ENCODE results near the gene SNX18. TPM values are rescaled to one million over a fixed set of nuclear protein-coding genes. Genes with fewer than 3 reads are reported as not detected.

SNX18 gene
- total and polyA plus RNA-seq, 2 of the 8 experiments (the other 6 are each of a cell fraction or from before 2014, with no cell fraction given) = 5.8 to 17.7 TPM

- Histone ChIP-seq H3K27me3 (replicated peaks in 1 of 4; ENCODE audit: control insufficient read depth in 3 of 4, extremely low read depth in 1 of 4, insufficient read depth in 3 of 4, low read length in 3 of 4) (no peaks in the 10 kb centered on the region), H3K9me3 (ENCODE audit: insufficient read depth in 2 of 2, low read depth in 1 of 2, low read length in 1 of 2) (0 out of 4 replicates have a peak, but pooled peaks cover 0 to 2% of the 10 kb centered on the region in 2 experiments), H3K23me2 (ENCODE audit: low read depth, low read length) (no peaks in the 10 kb centered on the region), H4K91ac (replicated peaks; ENCODE audit: insufficient read length, low read length) (no peak overlapping the region), H3K14ac (ENCODE audit: insufficient read length) (no peak overlapping the region), H3K4ac (replicated peaks; ENCODE audit: insufficient read length, low read depth, low read length) (no peak overlapping the region), H3K56ac (replicated peaks; ENCODE audit: insufficient read length, low read depth, low read length) (no peak overlapping the region), H3K9ac (replicated peaks in 1 of 4; ENCODE audit: extremely low read depth in 1 of 4, low read depth in 3 of 4, low read length in 3 of 4) (no peak overlapping the region), H2AK5ac (ENCODE audit: low read depth, low read length) (no peak overlapping the region), H4K5ac (ENCODE audit: insufficient read length, low read depth, low read length) (no peak overlapping the region), H3K79me1 (ENCODE audit: low read depth, low read length) (no peaks in the 10 kb centered on the region), H4K20me1 (replicated peaks in 1 of 2; ENCODE audit: control insufficient read depth in 1 of 2, insufficient read depth in 2 of 2, low read length in 2 of 2) (no peaks in the 10 kb centered on the region), H3K4me3 (ENCODE audit: extremely low read depth in 1 of 4, insufficient read depth in 2 of 4, low read depth in 3 of 4, low read length in 4 of 4) (no peak overlapping the region), H3K36me3 (ENCODE audit: control insufficient read depth in 2 of 4, insufficient read depth in 4 of 4, low read length in 3 of 4) (no peaks in the 10 kb centered on the region), H3K23ac (ENCODE audit: insufficient read length) (no peak overlapping the region), H3K79me2 (ENCODE audit: control insufficient read depth in 1 of 2, insufficient read depth in 2 of 2, low read length in 2 of 2) (no peaks in the 10 kb centered on the region), H2BK20ac (ENCODE audit: low read length) (no peak overlapping the region), H3K4me2 (ENCODE audit: insufficient read depth in 1 of 2, low read depth in 2 of 2, low read length in 2 of 2) (no peak overlapping the region), H2BK5ac (ENCODE audit: low read depth, low read length) (no peak overlapping the region), H3K4me1 (replicated peaks in 1 of 4; ENCODE audit: control insufficient read depth in 3 of 4, insufficient read depth in 4 of 4, low read length in 3 of 4) (no peaks in the 10 kb centered on the region; a peak in 1 of 7 replicates), H3K27ac (ENCODE audit: low read depth, low read length) (no peak overlapping the region), H2AFZ (ENCODE audit: low read length) (peak overlapping the region; percentile 58; the same call in 1 of the 2 replicates), H2BK120ac (replicated peaks; ENCODE audit: low read depth, low read length) (no peak overlapping the region), H2BK15ac (ENCODE audit: low read length) (no peak overlapping the region), H4K8ac (ENCODE audit: extremely low read depth, insufficient read depth, low read length) (no peak overlapping the region), H3K18ac (ENCODE audit: extremely low read depth, low read length) (no peak overlapping the region), H2BK12ac (ENCODE audit: low read depth, low read length) (no peak overlapping the region)
- 69% methylated on average over 3 of the region's 3 CpGs; no CpG with 5 or more reads in 1 of the 2 experiments for WGBS, 2 experiments (ENCODE audit: extremely low coverage in 1 of 2, insufficient coverage in 1 of 2, insufficient read length in 1 of 2, insufficient replicate concordance in 2 of 2, low coverage in 1 of 2, low lambda C conversion rate in 2 of 2, missing lambda C conversion rate in 1 of 2)
- no peak for DNase-seq (ENCODE audit: low read depth in 1 of 2, low spot score in 2 of 2)
- POLR2A ChIA-PET (ENCODE audit: partially characterized antibody) = no interaction called here
- FAIRE-seq = no peak
- no peak for TF ChIP-seq POLR2A (IDR thresholded peaks at IDR 0.05; ENCODE audit: control extremely low read depth in 1 of 2, low read depth in 2 of 2, low read length in 2 of 2)
- no peak for TF ChIP-seq RNF2 (IDR thresholded peaks at IDR 0.05; ENCODE audit: borderline replicate concordance, low read depth, low read length, missing control alignments, poor library complexity, severe bottlenecking)
- TF ChIP-seq SRF (IDR thresholded peaks at IDR 0.05; ENCODE audit: low read depth, low read length) = no peak
- TF ChIP-seq TAF1 (IDR thresholded peaks at IDR 0.05; ENCODE audit: low read depth, low read length) = no peak
- TF ChIP-seq TEAD4 (IDR thresholded peaks at IDR 0.05; ENCODE audit: low read depth, low read length) = no peak
- no peak for TF ChIP-seq PHF8 (conservative IDR thresholded peaks at IDR 0.05; ENCODE audit: low read depth, low read length)
- no peak for TF ChIP-seq KDM5A (IDR thresholded peaks at IDR 0.05; ENCODE audit: low read length)
- no peak for TF ChIP-seq SIX5 (IDR thresholded peaks at IDR 0.05; ENCODE audit: low read depth, low read length)
- no peak for TF ChIP-seq HDAC2 (IDR thresholded peaks at IDR 0.05; ENCODE audit: borderline replicate concordance in 1 of 2, low read depth in 2 of 2, low read length in 2 of 2)
- no peak for TF ChIP-seq CBX8 (IDR thresholded peaks at IDR 0.05; ENCODE audit: borderline replicate concordance, low read depth, low read length)
- TF ChIP-seq MAFK (IDR thresholded peaks at IDR 0.05; ENCODE audit: low read depth, low read length) = no peak
- CTCF ChIA-PET (ENCODE audit: partially characterized antibody) = interaction anchor here (0.8 kb wide), 1 partner anchor 15 kb away, joined by 3 read pairs; no protein-coding TSS in a partner anchor
Observed at GRCh38 chr5:54581831-54582548, 64.4 kb downstream of the SNX18 start.

Measured in H1 (cell line).